BLaER1 treated with 17β-estradiol and CSF1 and Interleukin-3, amounts not matched to agents 10 nM and 100 nM (cell line): ENCODE results near the gene MYRF.

Source experiments
- H3K27ac ChIP-seq, 11 experiments: shearing (Covaris generic); formaldehyde crosslinking; 2 replicates each; pipeline ENCODE4 v1.8.1; 2022
- H3K27me3 ChIP-seq, 11 experiments: shearing (Covaris generic); formaldehyde crosslinking; 2 replicates each; pipeline ENCODE4 v1.8.1; 2022
- H3K36me3 ChIP-seq, 11 experiments: shearing (Covaris generic); formaldehyde crosslinking; 2 replicates each; pipeline ENCODE4 v1.8.1; 2022
- H3K4me1 ChIP-seq, 10 experiments: shearing (Covaris generic); formaldehyde crosslinking; 2 replicates each; pipeline ENCODE4 v1.8.1; 2022
- H3K4me2 ChIP-seq, 11 experiments: shearing (Covaris generic); formaldehyde crosslinking; 2 replicates each; pipeline ENCODE4 v1.8.1; 2022
- H3K4me3 ChIP-seq, 10 experiments: shearing (Covaris generic); formaldehyde crosslinking; 2 replicates each; pipeline ENCODE4 v1.8.1; 2022
- H3K9ac ChIP-seq, 11 experiments: shearing (Covaris generic); formaldehyde crosslinking; 2 replicates each; pipeline ENCODE4 v1.8.1; 2022
- H3K9me3 ChIP-seq, 11 experiments: shearing (Covaris generic); formaldehyde crosslinking; replicated peaks in 1 of 11; 2 replicates each; pipeline ENCODE4 v1.8.1; 2022
- H4K20me1 ChIP-seq, 11 experiments: shearing (Covaris generic); formaldehyde crosslinking; 2 replicates each; pipeline ENCODE4 v1.8.1; 2022
- Cebpa-rat ChIP-seq, 11 experiments: shearing (Covaris generic); IDR thresholded peaks; 2 replicates each; pipeline ENCODE4 v1.8.1; 2022

MYRF gene

GRCh38 chr11:61792310-61793082 is 40.1 kb downstream of the MYRF start, which contains the start of the genes FEN1 and TMEM258:
Gene FEN1, plus strand, starts transcription at chr11:61792911. Its CDS starts 2,451 bp downstream, at chr11:61795362.
Gene TMEM258, minus strand, starts transcription at chr11:61792599. Its CDS starts 41 bp downstream, at chr11:61792558.
- H3K27me3 ChIP-seq: no peaks in the 10 kb centered on the region
- peaks cover 39 to 66% (median 49%) of the 10 kb centered on the region in 10 experiments for H3K4me1 ChIP-seq
- H3K9ac ChIP-seq: peak within 1 kb of the TSS; percentile 96 to 100 (median 99)
- H3K4me2 ChIP-seq: peak within 1 kb of the TSS; percentile 82 to 99 (median 90)
- H3K9me3 ChIP-seq: no peaks in the 10 kb centered on the region
- H3K27ac ChIP-seq: peak within 1 kb of the TSS; percentile 98 to 100 (median 99)
- H3K36me3 ChIP-seq: peaks cover 44 to 67% (median 59%) of the 10 kb centered on the region in 11 experiments
- H3K4me3 ChIP-seq: peak within 1 kb of the TSS; percentile 76 to 89 (median 82)
- no peak for TF ChIP-seq Cebpa-rat (IDR thresholded peaks at IDR 0.05)
- H4K20me1 ChIP-seq: peaks cover 18 to 49% (median 34%) of the 10 kb centered on the region in 11 experiments; a peak in 18 of 22 replicates

- Histone ChIP-seq H3K9ac (peak overlapping the region; percentile 96 to 100 (median 99)), H3K4me2 (peak overlapping the region; percentile 82 to 99 (median 90)), H3K36me3 (peaks cover 36 to 67% (median 59%) of the 10 kb centered on the region in 11 experiments)
These were observed 40.8 kb downstream of the MYRF start for GRCh38 chr11:61793083-61793828.

GRCh38 chr11:61793829-61794204 is 41.4 kb downstream of the MYRF start:
- Histone ChIP-seq H3K4me1 (peaks cover 35 to 55% (median 45%) of the 10 kb centered on the region in 10 experiments), H3K36me3 (peaks cover 30 to 67% (median 59%) of the 10 kb centered on the region in 11 experiments), H3K4me2 (peak overlapping the region; percentile 82 to 99 (median 90)), H3K4me3 (peak overlapping the region; percentile 76 to 89 (median 82)), H3K9ac (peak overlapping the region; percentile 96 to 100 (median 99)), H4K20me1 (peaks cover 6 to 40% (median 34%) of the 10 kb centered on the region in 11 experiments; a peak in 17 of 22 replicates), H3K9me3 (no peaks in the 10 kb centered on the region), H3K27ac (peak overlapping the region in 10 of 11 experiments; percentile 98 to 100 (median 99); a peak in 21 of 22 replicates), H3K27me3 (no peaks in the 10 kb centered on the region)
- TF ChIP-seq Cebpa-rat (IDR thresholded peaks at IDR 0.05): no peak

More at GRCh38 chr11:61793083-61793828, 40.8 kb downstream of the MYRF start:
- peaks cover 10 to 41% (median 32%) of the 10 kb centered on the region in 11 experiments; a peak in 17 of 22 replicates for H4K20me1 ChIP-seq
- no peak for TF ChIP-seq Cebpa-rat (IDR thresholded peaks at IDR 0.05)
- H3K27me3 ChIP-seq: no peaks in the 10 kb centered on the region
- H3K4me3 ChIP-seq: peak overlapping the region; percentile 76 to 89 (median 82)
- peaks cover 35 to 59% (median 46%) of the 10 kb centered on the region in 10 experiments for H3K4me1 ChIP-seq
- H3K27ac ChIP-seq: peak overlapping the region; percentile 98 to 100 (median 99)
- H3K9me3 ChIP-seq: no peaks in the 10 kb centered on the region

GRCh38 chr11:61794579-61794978 is 42.1 kb downstream of the MYRF start:
- H3K27me3 ChIP-seq: no peaks in the 10 kb centered on the region
- H3K9ac ChIP-seq: peak overlapping the region; percentile 25 to 100 (median 98); a peak in 17 of 22 replicates
- H3K27ac ChIP-seq: peak overlapping the region in 3 of 11 experiments; percentile 5 to 100 (median 6); a peak in 3 of 22 replicates
- peaks cover 0 to 48% (median 32%) of the 10 kb centered on the region in 11 experiments; a peak in 17 of 22 replicates for H4K20me1 ChIP-seq
- no peaks in the 10 kb centered on the region for H3K9me3 ChIP-seq
- H3K36me3 ChIP-seq: peaks cover 23 to 67% (median 59%) of the 10 kb centered on the region in 11 experiments
- peaks cover 35 to 61% (median 48%) of the 10 kb centered on the region in 10 experiments for H3K4me1 ChIP-seq
- H3K4me3 ChIP-seq: peak overlapping the region in 7 of 10 experiments; percentile 28 to 84 (median 82); a peak in 8 of 20 replicates
- peak overlapping the region in 10 of 11 experiments; percentile 82 to 99 (median 90); a peak in 21 of 22 replicates for H3K4me2 ChIP-seq
- TF ChIP-seq Cebpa-rat (IDR thresholded peaks at IDR 0.05): no peak

GRCh38 chr11:61795459-61795858 is 43.0 kb downstream of the MYRF start:
- H3K27me3 ChIP-seq: no peaks in the 10 kb centered on the region
- no peak for TF ChIP-seq Cebpa-rat (IDR thresholded peaks at IDR 0.05)
- peak overlapping the region in 9 of 11 experiments; percentile 82 to 94 (median 90); a peak in 15 of 22 replicates for H3K4me2 ChIP-seq
- peaks cover 14 to 67% (median 59%) of the 10 kb centered on the region in 11 experiments for H3K36me3 ChIP-seq
- H3K4me3 ChIP-seq: peak overlapping the region in 3 of 10 experiments; percentile 2 to 28 (median 8); a peak in 2 of 20 replicates
- H3K9me3 ChIP-seq: no peaks in the 10 kb centered on the region
- H3K27ac ChIP-seq: 0 out of 22 replicates have a peak overlapping the region, but pooled peaks of 1 of the 11 experiments have one; percentile 10
- H3K9ac ChIP-seq: peak overlapping the region in 10 of 11 experiments; percentile 25 to 100 (median 98); a peak in 15 of 22 replicates
- peaks cover 35 to 68% (median 46%) of the 10 kb centered on the region in 10 experiments for H3K4me1 ChIP-seq
- peaks cover 0 to 57% (median 34%) of the 10 kb centered on the region in 11 experiments; a peak in 14 of 22 replicates for H4K20me1 ChIP-seq

- no peaks in the 10 kb centered on the region for H3K9me3 ChIP-seq
- peaks cover 0 to 61% (median 34%) of the 10 kb centered on the region in 11 experiments; a peak in 14 of 22 replicates for H4K20me1 ChIP-seq
- H3K27me3 ChIP-seq: no peaks in the 10 kb centered on the region
- H3K27ac ChIP-seq: peak overlapping the region in 1 of 11 experiments; percentile 10; a peak in 1 of 22 replicates
- peaks cover 33 to 63% (median 42%) of the 10 kb centered on the region in 10 experiments for H3K4me1 ChIP-seq
- H3K9ac ChIP-seq: peak overlapping the region in 10 of 11 experiments; percentile 25 to 100 (median 98); a peak in 14 of 22 replicates
- TF ChIP-seq Cebpa-rat (IDR thresholded peaks at IDR 0.05): no peak
- H3K4me2 ChIP-seq: peak overlapping the region in 9 of 11 experiments; percentile 82 to 94 (median 90); a peak in 12 of 22 replicates
- peaks cover 11 to 67% (median 63%) of the 10 kb centered on the region in 11 experiments; a peak in 21 of 22 replicates for H3K36me3 ChIP-seq
- H3K4me3 ChIP-seq: peak overlapping the region in 1 of 10 experiments; percentile 8; a peak in 1 of 20 replicates
These were observed 43.6 kb downstream of the MYRF start for GRCh38 chr11:61795876-61796526.

GRCh38 chr11:61797263-61797944 is 45.0 kb downstream of the MYRF start:
- Histone ChIP-seq H3K9me3 (no peaks in the 10 kb centered on the region), H3K36me3 (peaks cover 24 to 80% (median 77%) of the 10 kb centered on the region in 11 experiments), H3K4me2 (peak overlapping the region in 5 of 11 experiments; percentile 4 to 36 (median 9); a peak in 4 of 22 replicates), H3K4me1 (peaks cover 25 to 55% (median 33%) of the 10 kb centered on the region in 10 experiments), H3K4me3 (no peak overlapping the region), H4K20me1 (peaks cover 0 to 75% (median 34%) of the 10 kb centered on the region in 11 experiments; a peak in 14 of 22 replicates), H3K27ac (peak overlapping the region in 4 of 11 experiments; percentile 12 to 69 (median 52); a peak in 7 of 22 replicates), H3K27me3 (no peaks in the 10 kb centered on the region), H3K9ac (peak overlapping the region in 9 of 11 experiments; percentile 7 to 34 (median 20); a peak in 13 of 22 replicates)
- no peak for TF ChIP-seq Cebpa-rat (IDR thresholded peaks at IDR 0.05)
